HG03520 (cell line): ENCODE data around the gene HJURP.

Source experiments
- ATAC-seq: cut with Tn5 transposase; IDR thresholded peaks from one replicate; pipeline ENCODE4 v1.9.1; 2021; ENCODE audit warnings: mild to moderate bottlenecking, moderate library complexity; ENCODE audit not compliant: unreplicated experiment

Gene HJURP

GRCh38 chr2:233795735-233796171 is 58.6 kb downstream of the HJURP start:
- ATAC-seq = no peak

- ATAC-seq = no peak
Observed at GRCh38 chr2:233794128-233794658, 60.1 kb downstream of the HJURP start.

- no peak for ATAC-seq
Observed at GRCh38 chr2:233793465-233794127, 60.7 kb downstream of the HJURP start.

- ATAC-seq = no peak
Observed at GRCh38 chr2:233792720-233793119, 61.6 kb downstream of the HJURP start.

GRCh38 chr2:233791883-233792329 is 62.4 kb downstream of the HJURP start:
- ATAC-seq = no peak

GRCh38 chr2:233791151-233791882 is 63.0 kb downstream of the HJURP start:
- ATAC-seq = no peak

GRCh38 chr2:233789554-233789953 is 64.8 kb downstream of the HJURP start:
- no peak for ATAC-seq
